Spinal cord (tissue), 10 donors: ENCODE data around the gene RPTOR. TPM values are rescaled to one million over a fixed set of nuclear protein-coding genes. Genes with fewer than 3 reads are reported as not detected.

Experiments used
- DNase-seq, 6 donors: peaks; one replicate each; pipeline versions ENCODE4 v3.0.0 to v3.0.0-alpha.2; 2013 to 2015; ENCODE audit warnings: low spot score in 6 of 6, low read depth in 4 of 6
- H3K27ac ChIP-seq: one replicate; pipeline ENCODE4 v1.5.1; 2013; ENCODE audit warnings: low read depth, low read length, control low read depth
- H3K27me3 ChIP-seq: one replicate; pipeline ENCODE4 v1.6.1; 2013; ENCODE audit warnings: low read length; ENCODE audit not compliant: control insufficient read depth, insufficient read depth
- H3K36me3 ChIP-seq: one replicate; pipeline ENCODE4 v1.6.1; 2013; ENCODE audit warnings: low read length; ENCODE audit not compliant: control insufficient read depth, insufficient read depth
- H3K4me1 ChIP-seq: one replicate; pipeline ENCODE4 v1.6.1; 2013; ENCODE audit warnings: low read length; ENCODE audit not compliant: control insufficient read depth, insufficient read depth
- H3K4me3 ChIP-seq: one replicate; pipeline ENCODE4 v1.5.1; 2013; ENCODE audit warnings: low read depth, low read length, control low read depth
- H3K9me3 ChIP-seq: one replicate; pipeline ENCODE4 v1.6.1; 2013; ENCODE audit warnings: low read length; ENCODE audit not compliant: control insufficient read depth, insufficient read depth
- WGBS: methylation state at CpG from one replicate; pipeline ENCODE4 v1.1.5; 2013; ENCODE audit warnings: missing lambda C conversion rate; ENCODE audit not compliant: insufficient coverage; 5-methylcytosine and 5-hydroxymethylcytosine counted together
- polyA plus RNA-seq, 2 donors: library from polyadenylated mRNA; unstranded; fragments of 120-200 nt; gene quantifications; one replicate each; pipeline ENCODE4 v1.2.1, GENCODE V29; 2013; ENCODE audit not compliant: insufficient read length in 2 of 2
- total RNA-seq, 2 donors: library from RNA; depleted of rRNA in 1 of 2; stranded (reverse); fragments of 120-200 nt in 1 of 2; fragments of >200 nt in 1 of 2; gene quantifications; one replicate each; pipeline versions ENCODE4 v1.2.3 to v1.2.4, GENCODE V29; 2013 to 2014
- donor health status: healthy.

The RPTOR gene
- total and polyA plus RNA-seq, 4 donors, result 17.1 to 27.2 (median 21.6) TPM

GRCh38 chr17:80666867-80667266, 122.2 kb downstream of the RPTOR start:
- WGBS, result 96% methylated on average over 12 of the region's 12 CpGs
- Histone ChIP-seq H3K9me3 (no peaks in the 10 kb centered on the region), H3K36me3 (peaks cover 5% of the 10 kb centered on the region), H3K4me3 (no peak overlapping the region), H3K4me1 (peaks cover 32% of the 10 kb centered on the region), H3K27me3 (no peaks in the 10 kb centered on the region), H3K27ac (no peak overlapping the region)
- no peak for DNase-seq

DNA sequence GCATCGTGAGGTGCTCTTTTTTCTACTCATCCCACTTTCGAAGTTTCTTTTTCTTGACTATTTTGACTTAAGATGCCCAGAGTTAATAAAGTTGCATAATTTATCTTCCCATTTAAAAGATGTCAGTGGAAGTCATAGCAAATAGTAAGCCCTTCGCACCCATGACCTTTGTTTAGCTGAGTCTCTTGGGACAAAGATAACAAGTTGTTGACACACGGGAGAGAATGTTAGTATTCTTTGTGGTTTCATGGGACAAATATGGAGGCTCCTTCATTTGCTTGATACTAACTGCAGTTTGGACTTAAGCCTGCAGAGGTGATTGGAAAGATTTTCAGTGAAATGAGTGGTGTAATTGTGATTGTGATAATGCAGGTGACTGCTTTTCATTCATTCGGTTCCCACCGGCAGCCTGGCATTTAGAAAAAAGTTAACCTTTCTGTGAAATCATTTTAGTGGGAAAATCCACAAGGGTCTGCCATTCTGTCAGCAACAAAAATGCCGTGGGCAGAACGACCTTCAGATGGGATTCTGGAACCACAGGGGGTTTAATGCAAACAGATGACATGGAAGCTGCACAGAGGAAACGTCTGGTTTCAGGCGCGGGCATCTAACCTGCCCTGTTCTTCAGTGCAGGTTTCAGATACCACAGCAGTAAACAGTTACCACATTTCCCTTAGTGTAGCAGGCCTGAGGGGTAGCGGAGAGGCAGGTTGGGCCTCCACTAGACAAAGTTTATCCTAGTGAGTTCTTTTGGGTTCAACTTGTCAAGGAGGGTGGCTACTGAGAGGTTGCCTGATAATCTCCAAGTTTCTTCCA, 123.0 kb downstream of the RPTOR start:
- no peak overlapping the region for H3K27ac ChIP-seq
- no peak overlapping the region for H3K4me3 ChIP-seq
- DNase-seq, result no peak
- H3K36me3 ChIP-seq, result peaks cover 5% of the 10 kb centered on the region
- H3K27me3 ChIP-seq, result no peaks in the 10 kb centered on the region
- H3K9me3 ChIP-seq, result no peaks in the 10 kb centered on the region
- WGBS, result 86% methylated on average over 8 of the region's 12 CpGs
- H3K4me1 ChIP-seq, result peaks cover 32% of the 10 kb centered on the region

- H3K36me3 ChIP-seq, result peaks cover 5% of the 10 kb centered on the region
- no peak for DNase-seq
- H3K9me3 ChIP-seq, result no peaks in the 10 kb centered on the region
- no peak overlapping the region for H3K4me3 ChIP-seq
- peaks cover 29% of the 10 kb centered on the region for H3K4me1 ChIP-seq
- 45% methylated on average over 18 of the region's 20 CpGs for WGBS
- H3K27ac ChIP-seq, result no peak overlapping the region
- H3K27me3 ChIP-seq, result no peaks in the 10 kb centered on the region
Observed at GRCh38 chr17:80668375-80669148, 123.9 kb downstream of the RPTOR start.

DNA sequence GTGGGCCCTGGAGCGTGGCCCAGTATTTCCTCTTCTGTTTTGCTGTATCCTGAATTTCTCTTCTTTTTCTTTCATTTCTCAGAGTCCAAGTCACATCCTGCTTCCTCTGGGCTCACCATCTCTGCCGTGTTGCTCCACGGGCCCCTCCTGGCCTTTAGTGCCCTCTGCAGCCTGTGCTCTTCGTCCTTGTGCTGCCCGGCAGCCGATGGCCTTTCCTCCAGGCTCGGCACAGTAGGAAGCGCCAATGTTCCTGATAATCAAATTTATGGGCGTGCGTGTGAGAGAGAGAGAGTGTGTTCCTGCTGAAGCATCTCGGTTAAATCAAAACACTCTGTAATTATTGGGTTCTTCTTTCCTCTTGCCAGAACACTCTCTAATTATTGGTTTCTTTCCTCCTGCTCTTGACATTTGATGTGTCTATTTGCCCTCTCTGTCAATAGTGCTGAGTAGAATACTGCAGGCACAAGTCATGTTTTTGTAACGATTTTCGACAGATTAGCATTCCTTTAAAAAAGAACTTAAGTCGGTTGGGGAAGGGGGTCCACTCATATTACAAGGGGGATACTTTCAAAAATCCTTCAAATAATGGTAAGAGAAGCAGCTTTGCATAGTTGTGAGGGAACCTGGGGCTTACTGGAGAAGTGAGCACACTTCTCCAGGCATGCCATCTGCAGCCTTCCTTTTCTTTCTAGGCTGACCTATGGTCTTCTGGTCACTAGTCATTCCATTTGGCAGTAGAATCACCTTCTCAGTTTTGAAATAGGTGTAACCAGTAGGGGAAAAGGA, 126.6 kb downstream of the RPTOR start:
- H3K4me1 ChIP-seq, result peaks cover 20% of the 10 kb centered on the region
- H3K36me3 ChIP-seq, result peaks cover 8% of the 10 kb centered on the region
- 58% methylated on average over 4 of the region's 14 CpGs for WGBS
- no peak for DNase-seq
- H3K4me3 ChIP-seq, result no peak overlapping the region
- H3K27me3 ChIP-seq, result no peaks in the 10 kb centered on the region
- H3K27ac ChIP-seq, result no peak overlapping the region
- no peaks in the 10 kb centered on the region for H3K9me3 ChIP-seq

DNA sequence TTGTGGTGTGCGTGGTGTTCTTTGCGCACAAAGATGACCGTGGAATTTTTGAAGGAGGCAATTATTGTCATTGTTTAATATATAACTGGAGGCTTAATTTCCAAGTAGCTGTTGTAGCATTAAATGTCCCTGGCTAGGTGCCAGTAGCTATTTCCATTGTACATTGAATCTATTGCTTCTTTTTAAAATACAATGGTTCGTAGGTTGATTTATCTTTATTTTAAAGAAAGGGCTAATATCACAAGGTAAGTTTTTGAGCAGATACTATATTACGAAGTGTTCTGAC, 127.1 kb downstream of the RPTOR start:
- H3K4me1 ChIP-seq, result peaks cover 25% of the 10 kb centered on the region
- 63% methylated on average over 3 of the region's 5 CpGs for WGBS
- H3K9me3 ChIP-seq, result no peaks in the 10 kb centered on the region
- no peaks in the 10 kb centered on the region for H3K27me3 ChIP-seq
- peaks cover 8% of the 10 kb centered on the region for H3K36me3 ChIP-seq
- H3K27ac ChIP-seq, result no peak overlapping the region
- DNase-seq, result peak in 1 of 6 donors; percentile 48
- H3K4me3 ChIP-seq, result no peak overlapping the region

DNA sequence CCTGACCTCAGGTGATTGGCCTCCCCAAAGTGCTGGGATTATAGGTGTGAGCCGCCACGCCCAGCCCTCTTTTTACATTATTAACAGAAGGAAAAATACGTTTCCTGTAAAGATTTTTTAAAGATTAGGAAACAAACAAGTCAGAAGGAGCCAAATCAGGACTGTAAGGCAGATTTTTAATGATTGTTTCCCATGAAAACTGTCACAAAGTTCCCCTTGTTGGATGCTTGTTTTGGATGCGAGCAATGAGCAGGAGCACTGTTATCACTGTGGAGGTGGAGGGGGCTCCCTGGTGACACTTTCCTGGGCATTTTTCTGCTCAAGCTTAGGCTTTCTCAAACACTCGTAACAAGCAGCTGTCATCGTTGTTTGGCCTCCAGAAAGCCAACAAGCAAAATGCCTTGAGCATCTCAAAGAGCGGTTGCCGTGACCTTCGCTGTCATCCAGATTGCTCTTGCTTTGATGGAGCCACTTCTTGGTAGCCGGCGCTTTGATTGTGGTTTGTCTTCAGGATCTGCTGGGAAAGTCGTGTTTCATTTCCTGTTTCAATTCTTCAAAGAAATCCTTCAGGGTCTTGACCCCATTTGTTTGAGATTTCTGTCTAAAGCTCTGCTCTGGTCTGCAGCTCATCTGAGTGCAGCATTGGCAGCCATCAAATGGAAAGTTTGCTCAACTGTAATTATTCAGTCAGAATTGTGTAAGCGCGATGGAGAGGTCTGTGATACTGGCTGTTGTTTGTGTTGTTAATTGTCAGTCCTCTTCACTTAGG, 128.7 kb downstream of the RPTOR start:
- no peak for DNase-seq
- WGBS, result 61% methylated on average over 10 of the region's 14 CpGs
- no peak overlapping the region for H3K4me3 ChIP-seq
- no peaks in the 10 kb centered on the region for H3K27me3 ChIP-seq
- no peaks in the 10 kb centered on the region for H3K9me3 ChIP-seq
- H3K36me3 ChIP-seq, result peaks cover 8% of the 10 kb centered on the region
- peaks cover 24% of the 10 kb centered on the region for H3K4me1 ChIP-seq
- H3K27ac ChIP-seq, result no peak overlapping the region

GRCh38 chr17:80675438-80676095, 130.9 kb downstream of the RPTOR start:
- WGBS, result 91% methylated on average over 16 of the region's 19 CpGs
- DNase-seq, result no peak
- Histone ChIP-seq H3K27ac (no peak overlapping the region), H3K9me3 (no peaks in the 10 kb centered on the region), H3K27me3 (no peaks in the 10 kb centered on the region), H3K36me3 (peaks cover 5% of the 10 kb centered on the region), H3K4me3 (no peak overlapping the region), H3K4me1 (peaks cover 23% of the 10 kb centered on the region)

DNA sequence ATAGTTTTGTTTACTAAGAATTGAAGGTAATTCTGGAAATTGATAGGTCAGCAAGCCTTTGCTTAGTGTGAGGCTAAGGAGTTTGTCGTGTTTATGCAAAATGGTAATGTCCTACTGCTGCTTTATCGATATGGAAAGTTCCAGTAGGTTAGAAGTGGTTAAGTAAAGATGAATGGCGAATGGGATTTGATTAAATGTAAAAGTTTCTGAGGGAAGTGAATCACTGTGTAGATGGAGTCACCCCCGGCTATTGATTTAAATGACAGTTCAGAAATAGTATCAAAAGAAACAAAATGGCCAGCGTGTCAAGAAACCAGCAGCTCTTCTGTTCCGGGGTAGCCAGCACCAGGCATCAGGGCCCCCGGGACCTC, 131.4 kb downstream of the RPTOR start:
- WGBS, result 97% methylated on average over 7 of the region's 7 CpGs

DNA sequence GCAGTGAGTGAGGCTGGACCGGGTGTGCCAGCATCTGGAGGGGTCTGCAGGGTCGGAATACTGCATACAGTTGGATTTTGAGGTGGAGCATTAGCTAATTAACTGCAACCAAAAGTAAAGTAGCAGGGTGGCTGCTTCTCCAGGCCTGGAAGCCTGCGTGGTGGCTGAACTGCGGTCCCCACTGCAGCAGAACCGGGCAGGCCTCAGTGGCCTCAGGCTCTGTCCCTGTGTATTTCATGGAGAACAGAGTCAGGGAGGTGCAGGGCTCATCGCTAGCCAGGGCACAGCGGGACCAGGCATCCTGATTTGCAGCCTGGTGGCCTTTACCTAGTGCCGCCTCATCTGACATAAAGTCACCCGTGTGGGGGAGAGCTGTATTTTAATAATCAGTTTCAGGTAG, 131.9 kb downstream of the RPTOR start:
- Histone ChIP-seq H3K27me3 (no peaks in the 10 kb centered on the region), H3K36me3 (peaks cover 3% of the 10 kb centered on the region), H3K4me1 (peaks cover 22% of the 10 kb centered on the region), H3K4me3 (no peak overlapping the region), H3K9me3 (no peaks in the 10 kb centered on the region), H3K27ac (no peak overlapping the region)
- 97% methylated on average over 5 of the region's 9 CpGs for WGBS
- no peak for DNase-seq

More for the DNA sequence above, 131.4 kb downstream of the RPTOR start:
- Histone ChIP-seq H3K27me3 (no peaks in the 10 kb centered on the region), H3K4me3 (no peak overlapping the region), H3K4me1 (peaks cover 21% of the 10 kb centered on the region), H3K27ac (no peak overlapping the region), H3K9me3 (no peaks in the 10 kb centered on the region), H3K36me3 (peaks cover 3% of the 10 kb centered on the region)
- no peak for DNase-seq
